GM18868 (cell line): ENCODE data around the gene CRYAB.

ENCODE experiments used
- ATAC-seq: cut with Tn5 transposase; IDR thresholded peaks from one replicate; pipeline ENCODE4 v1.9.1; 2021; ENCODE audit warnings: mild to moderate bottlenecking, moderate library complexity; ENCODE audit not compliant: unreplicated experiment

Gene CRYAB

GRCh38 chr11:111911563-111912401, at the start of gene CRYAB:
TSS of gene CRYAB (minus strand) at chr11:111911770. CDS start at chr11:111911724, 46 bp downstream.
- ATAC-seq = no peak

DNA sequence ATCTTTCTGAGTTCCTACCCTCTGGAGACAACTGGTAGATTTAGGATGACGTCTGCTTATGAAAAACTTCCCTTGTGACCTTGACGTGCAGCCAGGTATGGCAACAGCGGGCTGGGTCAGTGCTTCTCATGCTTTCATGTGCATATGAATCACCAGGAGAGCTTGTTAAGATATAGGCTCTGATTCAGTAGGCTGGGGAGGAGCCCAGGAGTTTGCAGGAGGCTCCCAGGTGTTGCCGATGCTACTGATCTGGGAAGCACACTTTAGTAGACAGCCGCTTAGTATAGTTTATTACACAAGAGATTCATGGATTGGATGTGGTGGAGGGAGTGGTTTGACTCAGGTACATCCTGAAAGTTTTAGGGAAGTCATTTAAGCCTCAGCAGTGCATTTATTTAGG, 49.3 kb upstream of the CRYAB start:
- ATAC-seq = no peak

- ATAC-seq = no peak
These were observed 46.3 kb upstream of the CRYAB start for GRCh38 chr11:111957663-111958444.

- ATAC-seq = no peak
These were observed 42.6 kb upstream of the CRYAB start for GRCh38 chr11:111954154-111954553.

- ATAC-seq = no peak
These were observed 40.0 kb upstream of the CRYAB start for GRCh38 chr11:111951565-111951964.

GRCh38 chr11:111949519-111950426, 38.2 kb upstream of the CRYAB start:
- no peak for ATAC-seq

DNA sequence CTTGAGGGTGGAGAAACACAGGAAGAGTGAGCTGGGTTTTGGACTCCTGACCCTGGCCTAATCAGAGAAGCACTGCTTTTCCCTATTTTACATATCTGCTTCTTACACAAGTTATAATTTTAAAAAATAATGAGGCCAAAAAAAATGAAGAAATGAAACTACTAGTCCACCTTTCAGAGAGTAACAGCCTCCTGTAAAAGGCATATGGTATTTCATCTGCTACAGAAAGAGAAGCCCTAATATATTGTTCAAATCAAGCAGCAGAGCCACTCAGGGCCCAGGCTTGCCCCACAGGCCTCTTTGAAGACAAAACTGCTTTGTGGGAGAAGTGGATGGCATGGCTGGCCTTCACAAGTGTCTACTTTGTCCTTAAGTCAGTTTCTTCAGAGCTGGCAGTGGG, 35.6 kb upstream of the CRYAB start:
- peak; percentile 54 for ATAC-seq

GRCh38 chr11:111946499-111946898, 34.9 kb upstream of the CRYAB start:
- ATAC-seq = no peak

- ATAC-seq = no peak
These were observed 33.6 kb upstream of the CRYAB start for GRCh38 chr11:111945198-111945597.

GRCh38 chr11:111944651-111945051, 33.1 kb upstream of the CRYAB start:
- ATAC-seq = no peak

- ATAC-seq = no peak
These were observed 32.6 kb upstream of the CRYAB start for GRCh38 chr11:111944139-111944538.

GRCh38 chr11:111942829-111943228, 31.3 kb upstream of the CRYAB start:
- ATAC-seq = no peak

GRCh38 chr11:111941963-111942362, 30.4 kb upstream of the CRYAB start:
- ATAC-seq = no peak

- no peak for ATAC-seq
These were observed 28.4 kb upstream of the CRYAB start for GRCh38 chr11:111939836-111940604.

DNA sequence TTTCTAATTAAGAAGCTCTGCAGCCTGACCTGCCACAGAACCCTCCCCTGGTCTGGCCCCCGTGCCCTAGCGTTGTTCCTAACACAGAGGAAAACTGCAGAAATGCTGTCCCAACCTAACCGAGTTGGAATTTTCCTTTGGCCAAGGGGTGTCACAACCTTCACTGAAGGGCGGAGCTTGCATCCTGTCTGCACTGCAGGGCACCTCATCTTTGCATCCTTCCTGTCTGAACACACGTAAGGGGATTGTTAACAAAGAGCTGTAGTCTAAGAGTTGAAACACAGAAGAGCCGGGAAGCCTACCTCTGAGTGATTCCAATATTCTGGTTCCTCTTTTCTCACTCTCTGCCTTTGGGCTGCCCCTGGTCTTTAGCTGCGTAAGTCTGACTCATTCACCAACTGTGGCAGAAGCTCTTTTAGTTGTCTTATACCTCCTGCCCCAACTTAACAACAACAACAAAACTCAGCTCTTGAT, 27.2 kb upstream of the CRYAB start:
- peak; percentile 94 for ATAC-seq

GRCh38 chr11:111937844-111938243, 26.3 kb upstream of the CRYAB start:
- ATAC-seq = no peak

DNA sequence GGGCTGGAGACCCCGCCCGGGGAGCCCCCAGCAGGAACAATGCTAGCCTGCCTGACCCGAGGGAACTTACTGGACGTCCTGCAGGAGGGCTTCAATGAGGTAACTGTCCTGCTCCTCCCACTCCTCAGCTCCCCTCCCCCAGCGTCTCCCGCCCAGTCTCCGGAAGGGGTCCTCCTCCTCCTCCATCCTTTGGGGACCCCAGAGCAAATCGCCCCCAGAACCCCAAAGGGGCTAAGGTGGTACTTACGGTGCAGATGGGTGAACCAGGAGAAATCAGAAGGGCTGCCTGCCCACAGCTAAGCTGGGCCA, 25.8 kb upstream of the CRYAB start:
- no peak for ATAC-seq

- ATAC-seq = no peak
These were observed 24.5 kb upstream of the CRYAB start for GRCh38 chr11:111936040-111936540.

- ATAC-seq = no peak
These were observed 23.9 kb upstream of the CRYAB start for GRCh38 chr11:111935317-111936039.
